PC-3 (cell line): ENCODE results near the gene MAST4. TPM values are rescaled to one million over a fixed set of nuclear protein-coding genes. Genes with fewer than 3 reads are reported as not detected.

Experiments
- ATAC-seq: fragments of 200-7000 bp; cut with Tn5 transposase; 2 replicates; pipeline ENCODE4 v1.9.1; 2020; ENCODE audit warnings: mild to moderate bottlenecking, moderate library complexity
- BruUV-seq: library from RNA; stranded (reverse); fragments of 400-500 nt; replicated peaks from 2 replicates; lab custom pipeline; 2021; lab: Mats Ljungman, UMichigan
- CTCF ChIA-PET: fragments of 300-600 bp; sonication (Branson Sonifier 250); formaldehyde crosslinking; loops from one replicate; lab custom pipeline; 2022; ENCODE audit warnings: antibody characterized with exemption; lab: Charles Lee
- POLR2A ChIA-PET: fragments of 300-600 bp; sonication (Branson Sonifier 250); formaldehyde crosslinking; loops from one replicate; lab custom pipeline; 2022; ENCODE audit warnings: antibody characterized with exemption; ENCODE audit not compliant: unreplicated experiment; lab: Charles Lee
- DNase-seq: peaks from one replicate; pipeline ENCODE4 v3.0.0-alpha.2; 2015
- H2AFZ ChIP-seq: fragments of 300-600 bp; sonication (generic); 2 replicates; pipeline ENCODE4 v1.6.0; 2016; ENCODE audit warnings: antibody characterized with exemption, low read length
- H3F3A ChIP-seq: fragments of 300-600 bp; sonication (generic); one replicate; pipeline ENCODE4 v1.6.0; 2017; ENCODE audit warnings: antibody characterized with exemption, low read length, control low read depth, mild to moderate bottlenecking; ENCODE audit not compliant: unreplicated experiment
- H3K27ac ChIP-seq: fragments of 300-600 bp; sonication (generic); 2 replicates; pipeline ENCODE4 v1.5.1; 2016; ENCODE audit warnings: mild to moderate bottlenecking, low read length
- H3K27me3 ChIP-seq: fragments of 300-600 bp; sonication (generic); 2 replicates; pipeline ENCODE4 v1.6.1; 2016; ENCODE audit warnings: low read length, mixed read lengths
- H3K36me3 ChIP-seq: fragments of 300-600 bp; sonication (generic); 2 replicates; pipeline ENCODE4 v1.6.1; 2016; ENCODE audit warnings: low read depth, mixed run types, low read length, mixed read lengths
- H3K4me1 ChIP-seq: fragments of 300-600 bp; sonication (generic); 2 replicates; pipeline ENCODE4 v1.5.1; 2016; ENCODE audit warnings: low read length; ENCODE audit not compliant: insufficient read depth
- H3K4me2 ChIP-seq: fragments of 300-600 bp; sonication (generic); 2 replicates; pipeline ENCODE4 v1.6.0; 2016; ENCODE audit warnings: low read length
- H3K4me3 ChIP-seq: fragments of 300-600 bp; sonication (generic); 2 replicates; pipeline ENCODE4 v1.5.1; 2016; ENCODE audit warnings: mild to moderate bottlenecking, low read length, mixed read lengths
- H3K79me2 ChIP-seq: fragments of 300-600 bp; sonication (generic); 2 replicates; pipeline ENCODE4 v1.6.1; 2017; ENCODE audit warnings: low read length, mixed read lengths
- H3K9ac ChIP-seq: fragments of 300-600 bp; sonication (generic); 2 replicates; pipeline ENCODE4 v1.6.0; 2016; ENCODE audit warnings: mild to moderate bottlenecking, low read length
- H3K9me2 ChIP-seq: fragments of 300-600 bp; sonication (generic); replicated peaks from 2 replicates; pipeline ENCODE4 v1.6.1; 2016; ENCODE audit warnings: mixed run types, low read length, mixed read lengths
- H3K9me3 ChIP-seq: fragments of 300-600 bp; sonication (generic); 2 replicates; pipeline ENCODE4 v1.6.1; 2016; ENCODE audit warnings: low read length, mixed read lengths
- H4K20me1 ChIP-seq: fragments of 300-600 bp; sonication (generic); 2 replicates; pipeline ENCODE4 v1.6.1; 2016; ENCODE audit warnings: low read length, mixed read lengths
- EZH2 ChIP-seq: fragments of 300-600 bp; sonication (generic); IDR thresholded peaks from one replicate; pipeline ENCODE4 v1.6.1; 2017; ENCODE audit warnings: antibody characterized with exemption, mild to moderate bottlenecking, low read length; ENCODE audit not compliant: unreplicated experiment
- EZH2phosphoT487 ChIP-seq: fragments of 300-600 bp; sonication (generic); IDR thresholded peaks from 2 replicates; pipeline ENCODE4 v1.6.1; 2018; ENCODE audit warnings: mild to moderate bottlenecking, antibody characterized with exemption, low read length, borderline replicate concordance
- intact Hi-C: fragments of 100-400 bp; cut with micrococcal nuclease; formaldehyde crosslinking; loops from 2 replicates; pipeline ENCODE4 v1.9.0; 2023
- total RNA-seq: library from RNA; depleted of rRNA; stranded (reverse); fragments of >200 nt; gene quantifications from 2 replicates; pipeline ENCODE4 v1.2.3, GENCODE V29; 2014
- TF ChIP-seq, protein P1 (sequence below): fragments of 300-600 bp; sonication (generic); conservative IDR thresholded peaks from 2 replicates; pipeline ENCODE4 v1.5.1; 2017; ENCODE audit warnings: antibody characterized with exemption, low read depth, mild to moderate bottlenecking, low read length

MAST4 gene
- total RNA-seq, 1 experiment from 2014 or later: 7.9 TPM

- BruUV-seq: no TSS peak
- ChIA-PET CTCF (no interaction called here), POLR2A (no interaction called here)
- H3K36me3 ChIP-seq: no peaks in the 10 kb centered on the region
- no peak for DNase-seq
- no peaks in the 10 kb centered on the region for H3K9me3 ChIP-seq
- no peaks in the 10 kb centered on the region for H3K9me2 ChIP-seq
- H3K9ac ChIP-seq: no peak overlapping the region
- no peak overlapping the region for H3K4me3 ChIP-seq
- H3K79me2 ChIP-seq: no peaks in the 10 kb centered on the region
- H4K20me1 ChIP-seq: no peaks in the 10 kb centered on the region
- TF ChIP-seq EZH2 (no peak), EZH2phosphoT487 (no peak)
- TF ChIP-seq, protein P1, sequence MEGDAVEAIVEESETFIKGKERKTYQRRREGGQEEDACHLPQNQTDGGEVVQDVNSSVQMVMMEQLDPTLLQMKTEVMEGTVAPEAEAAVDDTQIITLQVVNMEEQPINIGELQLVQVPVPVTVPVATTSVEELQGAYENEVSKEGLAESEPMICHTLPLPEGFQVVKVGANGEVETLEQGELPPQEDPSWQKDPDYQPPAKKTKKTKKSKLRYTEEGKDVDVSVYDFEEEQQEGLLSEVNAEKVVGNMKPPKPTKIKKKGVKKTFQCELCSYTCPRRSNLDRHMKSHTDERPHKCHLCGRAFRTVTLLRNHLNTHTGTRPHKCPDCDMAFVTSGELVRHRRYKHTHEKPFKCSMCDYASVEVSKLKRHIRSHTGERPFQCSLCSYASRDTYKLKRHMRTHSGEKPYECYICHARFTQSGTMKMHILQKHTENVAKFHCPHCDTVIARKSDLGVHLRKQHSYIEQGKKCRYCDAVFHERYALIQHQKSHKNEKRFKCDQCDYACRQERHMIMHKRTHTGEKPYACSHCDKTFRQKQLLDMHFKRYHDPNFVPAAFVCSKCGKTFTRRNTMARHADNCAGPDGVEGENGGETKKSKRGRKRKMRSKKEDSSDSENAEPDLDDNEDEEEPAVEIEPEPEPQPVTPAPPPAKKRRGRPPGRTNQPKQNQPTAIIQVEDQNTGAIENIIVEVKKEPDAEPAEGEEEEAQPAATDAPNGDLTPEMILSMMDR: no peak
- no peak for ATAC-seq
- intact Hi-C loops: no loop called here
- H2AFZ ChIP-seq: no peak overlapping the region
- no peaks in the 10 kb centered on the region for H3F3A ChIP-seq
- no peaks in the 10 kb centered on the region; the same call in 1 of the 2 replicates for H3K27me3 ChIP-seq
- H3K4me1 ChIP-seq: no peaks in the 10 kb centered on the region
- no peak overlapping the region for H3K27ac ChIP-seq
- no peak overlapping the region for H3K4me2 ChIP-seq
Measured at GRCh38 chr5:66671305-66671704, 75.1 kb downstream of the MAST4 start.

GRCh38 chr5:66674802-66675201 is 78.6 kb downstream of the MAST4 start:
- TF ChIP-seq EZH2phosphoT487 (no peak), EZH2 (no peak)
- TF ChIP-seq, protein P1: no peak
- no TSS peak for BruUV-seq
- Histone ChIP-seq H3K4me3 (no peak overlapping the region), H3K27me3 (no peaks in the 10 kb centered on the region), H3F3A (no peaks in the 10 kb centered on the region), H3K9me3 (no peaks in the 10 kb centered on the region), H3K4me1 (no peaks in the 10 kb centered on the region), H3K27ac (no peak overlapping the region), H3K79me2 (no peaks in the 10 kb centered on the region), H3K9me2 (no peaks in the 10 kb centered on the region), H2AFZ (no peak overlapping the region), H3K36me3 (no peaks in the 10 kb centered on the region), H3K9ac (no peak overlapping the region), H3K4me2 (no peak overlapping the region), H4K20me1 (no peaks in the 10 kb centered on the region)
- ChIA-PET CTCF (no interaction called here), POLR2A (no interaction called here)
- intact Hi-C loops: no loop called here
- DNase-seq (no peak), ATAC-seq (no peak)

- Histone ChIP-seq H3K9me3 (no peaks in the 10 kb centered on the region), H3K27me3 (no peaks in the 10 kb centered on the region), H2AFZ (no peak overlapping the region), H3K79me2 (no peaks in the 10 kb centered on the region), H3K27ac (no peak overlapping the region), H3F3A (no peaks in the 10 kb centered on the region), H3K4me2 (no peak overlapping the region), H3K9me2 (no peaks in the 10 kb centered on the region), H3K4me1 (no peaks in the 10 kb centered on the region), H3K36me3 (no peaks in the 10 kb centered on the region), H4K20me1 (no peaks in the 10 kb centered on the region), H3K4me3 (no peak overlapping the region), H3K9ac (no peak overlapping the region)
- DNase-seq (no peak), ATAC-seq (no peak)
- no TSS peak for BruUV-seq
- ChIA-PET POLR2A (no interaction called here), CTCF (no interaction called here)
- intact Hi-C loops: no loop called here
- no peak for TF ChIP-seq EZH2phosphoT487
- TF ChIP-seq, protein P1: no peak
- no peak for TF ChIP-seq EZH2
Measured at GRCh38 chr5:66675406-66675805, 79.2 kb downstream of the MAST4 start.
